HEK293T (cell line): ENCODE measurements around the gene UBXN11.

Experiments used
- BHLHE40 ChIP-seq: fragments of 450-650 bp; IDR thresholded peaks from 2 replicates; pipeline ENCODE4 v1.6.1; 2016; ENCODE audit warnings: mild to moderate bottlenecking, moderate library complexity, borderline replicate concordance
- FOXA1 ChIP-seq: fragments of 450-650 bp; IDR thresholded peaks from 2 replicates; pipeline ENCODE4 v1.6.1; 2016; ENCODE audit warnings: mild to moderate bottlenecking
- FOXM1 ChIP-seq: fragments of 450-650 bp; IDR thresholded peaks from 2 replicates; pipeline ENCODE4 v1.6.1; 2017; ENCODE audit warnings: mild to moderate bottlenecking, borderline replicate concordance
- SP1 ChIP-seq: fragments of 450-650 bp; IDR thresholded peaks from 2 replicates; pipeline ENCODE4 v1.6.1; 2017
- SUZ12 ChIP-seq: fragments of 450-650 bp; IDR thresholded peaks from 2 replicates; pipeline ENCODE4 v1.6.1; 2016; ENCODE audit warnings: mild to moderate bottlenecking

GRCh38 chr1:26277261-26277661, 29.2 kb downstream of the UBXN11 start:
- TF ChIP-seq BHLHE40 = no peak
- no peak for TF ChIP-seq FOXM1
- TF ChIP-seq FOXA1 = no peak
- no peak for TF ChIP-seq SUZ12
- no peak for TF ChIP-seq SP1
